Retinal pigment epithelial cell (primary cell): ENCODE data around the gene ZNF583.

ENCODE experiments used
- DNase-seq: peaks from one replicate; pipeline ENCODE4 v3.0.0-alpha.2; 2010; ENCODE audit warnings: low read depth
- H3K4me3 ChIP-seq: 2 replicates; pipeline ENCODE4 v1.5.1; 2011; ENCODE audit warnings: mild to moderate bottlenecking, low read length, control low read depth, moderate library complexity
- TF ChIP-seq, protein P1 (sequence below): conservative IDR thresholded peaks from 2 replicates; pipeline ENCODE4 v1.5.1; 2011; ENCODE audit warnings: low read depth, low read length, control low read depth, inconsistent platforms

Gene ZNF583

DNA sequence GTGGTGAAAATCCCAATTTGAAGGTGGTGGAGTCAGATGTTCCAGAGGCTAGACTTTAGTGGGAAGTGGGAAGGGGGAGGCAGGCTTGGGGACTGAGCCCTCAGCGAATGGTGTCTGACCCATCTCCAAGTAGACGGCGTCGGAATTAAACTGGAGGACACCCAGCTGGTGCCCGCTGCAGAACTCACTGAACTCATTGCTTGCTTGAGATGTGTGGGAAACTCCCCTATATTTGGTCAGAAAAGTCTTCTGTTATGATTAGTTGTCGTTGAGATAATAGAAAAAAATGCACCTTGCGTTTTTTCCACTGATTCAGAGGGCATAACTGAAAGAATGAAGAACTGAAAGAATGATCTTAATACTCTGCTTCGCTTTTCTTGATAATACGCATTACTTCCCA is 871 bp upstream of the ZNF583 start:
- H3K4me3 ChIP-seq = peak overlapping the region; percentile 72
- no peak for DNase-seq
- TF ChIP-seq, protein P1, sequence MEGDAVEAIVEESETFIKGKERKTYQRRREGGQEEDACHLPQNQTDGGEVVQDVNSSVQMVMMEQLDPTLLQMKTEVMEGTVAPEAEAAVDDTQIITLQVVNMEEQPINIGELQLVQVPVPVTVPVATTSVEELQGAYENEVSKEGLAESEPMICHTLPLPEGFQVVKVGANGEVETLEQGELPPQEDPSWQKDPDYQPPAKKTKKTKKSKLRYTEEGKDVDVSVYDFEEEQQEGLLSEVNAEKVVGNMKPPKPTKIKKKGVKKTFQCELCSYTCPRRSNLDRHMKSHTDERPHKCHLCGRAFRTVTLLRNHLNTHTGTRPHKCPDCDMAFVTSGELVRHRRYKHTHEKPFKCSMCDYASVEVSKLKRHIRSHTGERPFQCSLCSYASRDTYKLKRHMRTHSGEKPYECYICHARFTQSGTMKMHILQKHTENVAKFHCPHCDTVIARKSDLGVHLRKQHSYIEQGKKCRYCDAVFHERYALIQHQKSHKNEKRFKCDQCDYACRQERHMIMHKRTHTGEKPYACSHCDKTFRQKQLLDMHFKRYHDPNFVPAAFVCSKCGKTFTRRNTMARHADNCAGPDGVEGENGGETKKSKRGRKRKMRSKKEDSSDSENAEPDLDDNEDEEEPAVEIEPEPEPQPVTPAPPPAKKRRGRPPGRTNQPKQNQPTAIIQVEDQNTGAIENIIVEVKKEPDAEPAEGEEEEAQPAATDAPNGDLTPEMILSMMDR = no peak

- peak overlapping the region; percentile 72 for H3K4me3 ChIP-seq
- TF ChIP-seq, protein P1 = no peak
- DNase-seq = no peak
Observed at GRCh38 chr19:56404705-56405056, 549 bp downstream of the ZNF583 start.

GRCh38 chr19:56405062-56405461 is 930 bp downstream of the ZNF583 start:
- TF ChIP-seq, protein P1 = no peak
- peak overlapping the region; percentile 72 for H3K4me3 ChIP-seq
- no peak for DNase-seq

DNA sequence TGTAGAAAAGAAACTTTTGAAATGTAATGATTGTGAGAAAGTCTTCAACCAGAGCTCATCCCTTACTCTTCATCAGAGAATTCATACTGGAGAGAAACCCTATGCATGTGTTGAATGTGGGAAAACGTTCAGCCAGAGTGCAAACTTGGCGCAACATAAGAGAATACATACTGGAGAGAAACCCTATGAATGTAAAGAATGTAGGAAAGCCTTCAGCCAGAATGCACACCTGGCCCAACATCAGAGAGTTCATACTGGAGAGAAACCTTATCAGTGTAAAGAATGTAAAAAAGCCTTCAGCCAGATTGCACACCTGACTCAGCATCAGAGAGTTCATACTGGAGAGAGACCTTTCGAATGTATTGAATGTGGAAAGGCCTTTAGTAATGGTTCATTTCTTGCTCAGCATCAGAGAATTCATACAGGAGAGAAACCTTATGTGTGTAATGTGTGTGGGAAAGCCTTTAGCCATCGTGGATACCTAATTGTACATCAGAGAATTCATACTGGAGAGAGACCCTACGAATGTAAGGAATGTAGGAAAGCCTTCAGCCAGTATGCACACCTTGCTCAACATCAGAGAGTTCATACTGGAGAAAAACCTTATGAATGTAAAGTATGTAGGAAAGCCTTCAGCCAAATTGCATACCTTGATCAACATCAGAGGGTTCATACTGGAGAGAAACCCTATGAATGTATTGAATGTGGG is 19.3 kb downstream of the ZNF583 start:
- no peak for DNase-seq
- TF ChIP-seq, protein P1 = no peak
- H3K4me3 ChIP-seq = no peak overlapping the region

GRCh38 chr19:56423985-56424353 is 19.8 kb downstream of the ZNF583 start:
- TF ChIP-seq, protein P1 = no peak
- DNase-seq = no peak
- H3K4me3 ChIP-seq = no peak overlapping the region

DNA sequence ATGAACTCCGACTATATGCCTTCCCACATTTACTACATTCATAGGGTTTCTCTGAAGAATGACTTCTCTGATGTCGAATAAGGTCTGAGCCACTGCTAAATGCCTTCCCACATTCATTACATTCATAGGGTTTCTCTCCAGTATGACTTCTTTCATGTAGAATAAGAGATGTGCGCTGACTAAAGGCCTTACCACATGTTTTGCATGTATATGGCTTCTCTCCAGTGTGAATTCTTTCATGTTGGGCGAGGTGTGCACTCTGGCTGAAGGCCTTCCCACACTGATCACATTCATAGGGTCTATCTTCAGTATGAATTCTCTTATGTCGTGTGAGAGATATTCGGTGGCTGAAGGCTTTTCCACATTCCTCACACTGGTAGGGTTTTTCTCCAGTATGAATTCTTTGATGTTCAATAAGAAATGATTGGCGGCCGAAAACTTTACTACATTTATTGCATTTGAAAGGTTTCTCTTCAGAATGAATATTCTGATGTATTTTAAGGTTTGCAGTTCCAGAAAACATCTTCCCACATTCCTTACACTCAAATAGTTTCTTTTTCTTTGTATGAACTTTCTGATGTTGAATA is 37.2 kb downstream of the ZNF583 start:
- no peak for DNase-seq
- TF ChIP-seq, protein P1 = no peak
- no peak overlapping the region for H3K4me3 ChIP-seq

GRCh38 chr19:56474308-56474707 is 70.2 kb downstream of the ZNF583 start:
- H3K4me3 ChIP-seq = no peak overlapping the region
- TF ChIP-seq, protein P1 = no peak
- DNase-seq = no peak
